ENCODE results near the gene CPA1.

- no peak for TF ChIP-seq CTCF (IDR thresholded peaks at IDR 0.05; ENCODE audit: low read depth, low read length)
- no peak for TF ChIP-seq EZH2phosphoT487 (IDR thresholded peaks at IDR 0.05; ENCODE audit: low read depth)
These were observed 55.1 kb downstream of the CPA1 start for GRCh38 chr7:130435311-130435854.

All from OCI-LY3 (cell line).